Fibroblast of mammary gland (primary cell): ENCODE measurements around the gene RAB10.
A peak's percentile ranks its signal among the peaks of the same experiment; 100 is the strongest.

Experiments used
- DNase-seq: peaks from one replicate; pipeline ENCODE4 v3.0.0-alpha.2; 2010; ENCODE audit warnings: low read depth
- H3K4me3 ChIP-seq: 2 replicates; pipeline ENCODE4 v1.5.1; 2011; ENCODE audit warnings: low read depth, mild to moderate bottlenecking, low read length, moderate library complexity; ENCODE audit not compliant: control insufficient read depth
- TF ChIP-seq, protein P1 (sequence below): conservative IDR thresholded peaks from 2 replicates; pipeline ENCODE4 v1.5.1; 2011; ENCODE audit warnings: low read depth, low read length, inconsistent platforms; ENCODE audit not compliant: control insufficient read depth, insufficient read depth

Gene RAB10

GRCh38 chr2:26185304-26185928, 151.5 kb downstream of the RAB10 start:
- peak overlapping the region; percentile 46 for H3K4me3 ChIP-seq
- TF ChIP-seq, protein P1, sequence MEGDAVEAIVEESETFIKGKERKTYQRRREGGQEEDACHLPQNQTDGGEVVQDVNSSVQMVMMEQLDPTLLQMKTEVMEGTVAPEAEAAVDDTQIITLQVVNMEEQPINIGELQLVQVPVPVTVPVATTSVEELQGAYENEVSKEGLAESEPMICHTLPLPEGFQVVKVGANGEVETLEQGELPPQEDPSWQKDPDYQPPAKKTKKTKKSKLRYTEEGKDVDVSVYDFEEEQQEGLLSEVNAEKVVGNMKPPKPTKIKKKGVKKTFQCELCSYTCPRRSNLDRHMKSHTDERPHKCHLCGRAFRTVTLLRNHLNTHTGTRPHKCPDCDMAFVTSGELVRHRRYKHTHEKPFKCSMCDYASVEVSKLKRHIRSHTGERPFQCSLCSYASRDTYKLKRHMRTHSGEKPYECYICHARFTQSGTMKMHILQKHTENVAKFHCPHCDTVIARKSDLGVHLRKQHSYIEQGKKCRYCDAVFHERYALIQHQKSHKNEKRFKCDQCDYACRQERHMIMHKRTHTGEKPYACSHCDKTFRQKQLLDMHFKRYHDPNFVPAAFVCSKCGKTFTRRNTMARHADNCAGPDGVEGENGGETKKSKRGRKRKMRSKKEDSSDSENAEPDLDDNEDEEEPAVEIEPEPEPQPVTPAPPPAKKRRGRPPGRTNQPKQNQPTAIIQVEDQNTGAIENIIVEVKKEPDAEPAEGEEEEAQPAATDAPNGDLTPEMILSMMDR, result no peak
- DNase-seq, result no peak

GRCh38 chr2:26185954-26186770, 152.3 kb downstream of the RAB10 start:
- H3K4me3 ChIP-seq, result no peak overlapping the region
- no peak for DNase-seq
- TF ChIP-seq, protein P1, result no peak
